Left colon (tissue), 2 donors: Measurements from ENCODE around the gene TOMM7. TPM values are rescaled to one million over a fixed set of nuclear protein-coding genes. Genes with fewer than 3 reads are reported as not detected.

Source experiments
- total RNA-seq, 2 donors: library from RNA; stranded (reverse); fragmentation: NEBNext Ultra II Directional; extraction: Animal tissue kit (Norgen Biotek cat#: 25700); gene quantifications; one replicate each; pipeline ENCODE4 v1.2.1, GENCODE V29; 2021
- donor health status: DM: no; HTN: no; CAD: no.
- donor health status: DM: yes; HTN: yes; CAD: no.

Gene TOMM7
- total RNA-seq, 2 donors from 2014 or later, result 207 to 251 TPM

Other genes starting within 250 kb of the TOMM7 start
- gene IL6, start 95.6 kb downstream of the TOMM7 start, total RNA-seq, result under 1 TPM; 0.34 to 0.76 TPM
- 1 to 10 TPM; 6.3 to 8.0 TPM for gene HYCC1, start 191.3 kb upstream of the TOMM7 start, total RNA-seq